K562 (cell line): ENCODE measurements around the gene HPN.

ENCODE experiments used
- CBX3 ChIP-seq, 2 experiments: IDR thresholded peaks; 1 replicate in 1 of 2; 2 replicates in 1 of 2; pipeline ENCODE4 v1.6.1; 2012; ENCODE audit warnings: inconsistent platforms in 2 of 2, low read length in 2 of 2, borderline replicate concordance in 1 of 2, control low read depth in 1 of 2
- CSDE1 ChIP-seq, 2 experiments: fragments of 450-650 bp; IDR thresholded peaks; 2 replicates each; pipeline ENCODE4 v1.6.1; 2016; ENCODE audit warnings: mild to moderate bottlenecking in 1 of 2
- POLR2A ChIP-seq: fragments of 450-650 bp; conservative IDR thresholded peaks from 2 replicates; pipeline ENCODE4 v1.6.1; 2016
- ZFP36 ChIP-seq: fragments of 150-350 bp; IDR thresholded peaks from 2 replicates; pipeline ENCODE4 v1.6.1; 2018; ENCODE audit warnings: low read length, low read depth; ENCODE audit not compliant: partially characterized antibody

DNA sequence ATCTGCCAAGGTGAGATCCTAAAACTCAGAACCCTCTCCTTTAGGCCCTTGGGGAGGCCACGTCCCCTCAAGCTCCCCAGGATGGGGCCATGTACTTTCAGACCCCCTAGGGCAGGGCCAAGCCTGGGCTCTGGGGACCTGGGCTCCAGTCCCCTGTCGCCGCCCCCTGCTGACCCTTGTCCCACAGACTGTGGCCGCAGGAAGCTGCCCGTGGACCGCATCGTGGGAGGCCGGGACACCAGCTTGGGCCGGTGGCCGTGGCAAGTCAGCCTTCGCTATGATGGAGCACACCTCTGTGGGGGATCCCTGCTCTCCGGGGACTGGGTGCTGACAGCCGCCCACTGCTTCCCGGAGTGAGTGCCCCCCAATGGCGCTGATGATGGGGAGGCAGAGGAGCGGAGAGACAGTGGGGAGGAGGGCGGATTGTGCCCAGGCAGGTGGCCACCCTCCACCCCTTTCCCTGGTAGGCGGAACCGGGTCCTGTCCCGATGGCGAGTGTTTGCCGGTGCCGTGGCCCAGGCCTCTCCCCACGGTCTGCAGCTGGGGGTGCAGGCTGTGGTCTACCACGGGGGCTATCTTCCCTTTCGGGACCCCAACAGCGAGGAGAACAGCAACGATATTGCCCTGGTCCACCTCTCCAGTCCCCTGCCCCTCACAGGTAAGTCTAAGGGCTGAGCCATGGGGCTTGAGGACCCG, 18.8 kb downstream of the HPN start:
- TF ChIP-seq ZFP36 (no peak), POLR2A (no peak), CBX3 (IDR thresholded peaks at IDR 0.05; ENCODE audit: borderline replicate concordance in 1 of 2, low read length in 2 of 2) (no peak), CSDE1 (IDR thresholded peaks at IDR 0.05) (no peak)
